DND-41 (cell line): ENCODE results near the gene ADAMTS15.

Experiments
- ATAC-seq: fragments of 200-7000 bp; cut with Tn5 transposase; 3 replicates; pipeline ENCODE4 v1.9.1; 2021; ENCODE audit warnings: low read depth; ENCODE audit not compliant: insufficient read depth
- DNase-seq: peaks from one replicate; pipeline ENCODE4 v3.0.0-alpha.2; 2020
- H2AFZ ChIP-seq: 2 replicates; pipeline ENCODE4 v1.6.0; 2012; ENCODE audit warnings: low read depth, low read length
- H3K27ac ChIP-seq: 2 replicates; pipeline ENCODE4 v1.5.1; 2012; ENCODE audit warnings: low read length, inconsistent platforms
- H3K27me3 ChIP-seq: fragments of 200-600 bp; sonication (generic); 2 replicates; pipeline ENCODE4 v1.6.0; 2012; ENCODE audit warnings: low read length, mild to moderate bottlenecking, inconsistent platforms; ENCODE audit not compliant: insufficient read depth, poor library complexity
- H3K36me3 ChIP-seq: 2 replicates; pipeline ENCODE4 v1.5.1; 2012; ENCODE audit warnings: low read length, inconsistent platforms; ENCODE audit not compliant: insufficient read depth
- H3K4me1 ChIP-seq: 2 replicates; pipeline ENCODE4 v1.5.1; 2012; ENCODE audit warnings: mild to moderate bottlenecking, low read length; ENCODE audit not compliant: insufficient read depth
- H3K4me2 ChIP-seq: 2 replicates; pipeline ENCODE4 v1.6.0; 2012; ENCODE audit warnings: mild to moderate bottlenecking, moderate library complexity, low read length, inconsistent platforms; ENCODE audit not compliant: insufficient read depth
- H3K4me3 ChIP-seq, 2 experiments: fragments of 200-600 bp in 1 of 2; shearing (Covaris generic) in 1 of 2; 2 replicates each; pipeline ENCODE4 v1.5.1; 2012 to 2016; ENCODE audit warnings: inconsistent platforms in 2 of 2, low read length in 2 of 2, mild to moderate bottlenecking in 2 of 2, low read depth in 1 of 2, moderate library complexity in 1 of 2
- H3K79me2 ChIP-seq: 2 replicates; pipeline ENCODE4 v1.6.0; 2012; ENCODE audit warnings: low read length, inconsistent platforms; ENCODE audit not compliant: insufficient read depth
- H3K9ac ChIP-seq: 2 replicates; pipeline ENCODE4 v1.6.0; 2012; ENCODE audit warnings: low read depth, mild to moderate bottlenecking, inconsistent platforms, low read length, moderate library complexity
- H3K9me3 ChIP-seq: 2 replicates; pipeline ENCODE4 v1.5.1; 2012; ENCODE audit warnings: low read length, moderate library complexity, mild to moderate bottlenecking, inconsistent platforms; ENCODE audit not compliant: insufficient read depth, severe bottlenecking
- H4K20me1 ChIP-seq: 2 replicates; pipeline ENCODE4 v1.6.0; 2012; ENCODE audit warnings: low read length; ENCODE audit not compliant: insufficient read depth
- EZH2 ChIP-seq: IDR thresholded peaks from 3 replicates; pipeline ENCODE4 v1.6.1; 2012; ENCODE audit warnings: borderline replicate concordance, low read depth, mild to moderate bottlenecking, moderate library complexity, low read length, inconsistent platforms; ENCODE audit not compliant: severe bottlenecking
- TF ChIP-seq, protein P1 (sequence below): IDR thresholded peaks from 2 replicates; pipeline ENCODE4 v1.5.1; 2012; ENCODE audit warnings: borderline replicate concordance, low read length, moderate library complexity, mild to moderate bottlenecking; ENCODE audit not compliant: poor library complexity, severe bottlenecking; ENCODE audit errors: extremely low read depth

ADAMTS15 gene

DNA sequence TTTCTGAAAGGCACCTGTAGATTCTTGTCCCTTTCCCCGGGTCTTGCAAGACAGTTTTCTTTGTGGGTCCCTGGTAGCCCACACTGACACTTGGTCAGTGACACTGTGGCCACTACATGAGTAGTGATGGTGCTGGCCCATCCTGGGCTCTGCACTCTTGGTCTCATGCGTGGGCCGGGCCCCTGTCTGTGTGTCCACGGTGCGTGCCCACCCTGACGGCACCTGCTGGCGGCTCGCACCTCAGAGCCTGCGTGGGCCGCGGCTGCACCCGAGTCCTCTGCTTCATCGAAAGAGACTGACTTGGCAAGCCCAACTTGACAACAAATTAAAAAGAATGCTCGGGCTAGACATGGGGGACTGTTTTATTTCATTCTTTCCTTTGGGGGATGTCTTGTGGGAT is 37.5 kb downstream of the ADAMTS15 start:
- Histone ChIP-seq H3K4me2 (no peak overlapping the region), H2AFZ (no peak overlapping the region), H3K27me3 (no peaks in the 10 kb centered on the region), H3K9ac (no peak overlapping the region), H3K4me3 (no peak overlapping the region), H3K27ac (no peak overlapping the region), H3K79me2 (no peaks in the 10 kb centered on the region), H3K36me3 (no peaks in the 10 kb centered on the region), H3K4me1 (no peaks in the 10 kb centered on the region), H4K20me1 (no peaks in the 10 kb centered on the region), H3K9me3 (no peaks in the 10 kb centered on the region)
- no peak for TF ChIP-seq EZH2
- TF ChIP-seq, protein P1, sequence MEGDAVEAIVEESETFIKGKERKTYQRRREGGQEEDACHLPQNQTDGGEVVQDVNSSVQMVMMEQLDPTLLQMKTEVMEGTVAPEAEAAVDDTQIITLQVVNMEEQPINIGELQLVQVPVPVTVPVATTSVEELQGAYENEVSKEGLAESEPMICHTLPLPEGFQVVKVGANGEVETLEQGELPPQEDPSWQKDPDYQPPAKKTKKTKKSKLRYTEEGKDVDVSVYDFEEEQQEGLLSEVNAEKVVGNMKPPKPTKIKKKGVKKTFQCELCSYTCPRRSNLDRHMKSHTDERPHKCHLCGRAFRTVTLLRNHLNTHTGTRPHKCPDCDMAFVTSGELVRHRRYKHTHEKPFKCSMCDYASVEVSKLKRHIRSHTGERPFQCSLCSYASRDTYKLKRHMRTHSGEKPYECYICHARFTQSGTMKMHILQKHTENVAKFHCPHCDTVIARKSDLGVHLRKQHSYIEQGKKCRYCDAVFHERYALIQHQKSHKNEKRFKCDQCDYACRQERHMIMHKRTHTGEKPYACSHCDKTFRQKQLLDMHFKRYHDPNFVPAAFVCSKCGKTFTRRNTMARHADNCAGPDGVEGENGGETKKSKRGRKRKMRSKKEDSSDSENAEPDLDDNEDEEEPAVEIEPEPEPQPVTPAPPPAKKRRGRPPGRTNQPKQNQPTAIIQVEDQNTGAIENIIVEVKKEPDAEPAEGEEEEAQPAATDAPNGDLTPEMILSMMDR, result no peak
- ATAC-seq, result no peak
- no peak for DNase-seq

GRCh38 chr11:130486391-130486836 is 38.0 kb downstream of the ADAMTS15 start:
- no peaks in the 10 kb centered on the region for H3K27me3 ChIP-seq
- H3K4me3 ChIP-seq, result no peak overlapping the region
- no peaks in the 10 kb centered on the region for H4K20me1 ChIP-seq
- TF ChIP-seq, protein P1, result no peak
- no peak for TF ChIP-seq EZH2
- H3K4me2 ChIP-seq, result no peak overlapping the region
- H3K36me3 ChIP-seq, result no peaks in the 10 kb centered on the region
- no peaks in the 10 kb centered on the region for H3K79me2 ChIP-seq
- no peak for DNase-seq
- H3K4me1 ChIP-seq, result no peaks in the 10 kb centered on the region
- H3K9me3 ChIP-seq, result no peaks in the 10 kb centered on the region
- H3K27ac ChIP-seq, result no peak overlapping the region
- no peak overlapping the region for H3K9ac ChIP-seq
- no peak overlapping the region for H2AFZ ChIP-seq
- ATAC-seq, result no peak

GRCh38 chr11:130486987-130487923 is 38.8 kb downstream of the ADAMTS15 start:
- H3K4me1 ChIP-seq, result no peaks in the 10 kb centered on the region
- H3K4me2 ChIP-seq, result no peak overlapping the region
- no peaks in the 10 kb centered on the region for H3K79me2 ChIP-seq
- H3K27me3 ChIP-seq, result peaks cover 5% of the 10 kb centered on the region
- H3K4me3 ChIP-seq, result no peak overlapping the region
- H2AFZ ChIP-seq, result no peak overlapping the region
- no peaks in the 10 kb centered on the region for H3K36me3 ChIP-seq
- TF ChIP-seq, protein P1, result no peak
- no peak for TF ChIP-seq EZH2
- no peaks in the 10 kb centered on the region for H4K20me1 ChIP-seq
- no peak overlapping the region for H3K9ac ChIP-seq
- no peak for ATAC-seq
- no peak overlapping the region for H3K27ac ChIP-seq
- H3K9me3 ChIP-seq, result no peaks in the 10 kb centered on the region
- no peak for DNase-seq
